Measurements from ENCODE around the gene CPA1.

Gene CPA1

GRCh38 chr7:130397051-130397757 is 16.9 kb downstream of the CPA1 start:
- no peak for DNase-seq

GRCh38 chr7:130397758-130398073 is 17.4 kb downstream of the CPA1 start:
- DNase-seq, result no peak

GRCh38 chr7:130398526-130399090 is 18.3 kb downstream of the CPA1 start:
- DNase-seq, result no peak

GRCh38 chr7:130400120-130400572 is 19.9 kb downstream of the CPA1 start:
- DNase-seq, result no peak

- no peak for DNase-seq
Measured at GRCh38 chr7:130401101-130401500, 20.8 kb downstream of the CPA1 start.

GRCh38 chr7:130401578-130401977 is 21.3 kb downstream of the CPA1 start:
- DNase-seq, result no peak

GRCh38 chr7:130405003-130405402 is 24.7 kb downstream of the CPA1 start:
- no peak for DNase-seq

GRCh38 chr7:130409067-130409711 is 28.9 kb downstream of the CPA1 start:
- no peak for DNase-seq

- no peak for DNase-seq
Measured at GRCh38 chr7:130409712-130410072, 29.4 kb downstream of the CPA1 start.

- no peak for DNase-seq
Measured at GRCh38 chr7:130410868-130411541, 30.7 kb downstream of the CPA1 start.

GRCh38 chr7:130413201-130413600 is 32.9 kb downstream of the CPA1 start:
- DNase-seq, result no peak

- DNase-seq, result no peak
Measured at GRCh38 chr7:130415006-130415405, 34.7 kb downstream of the CPA1 start.

- no peak for DNase-seq
Measured at GRCh38 chr7:130417213-130417612, 36.9 kb downstream of the CPA1 start.

GRCh38 chr7:130418306-130418705 is 38.0 kb downstream of the CPA1 start:
- DNase-seq, result no peak

GRCh38 chr7:130419658-130420057 is 39.4 kb downstream of the CPA1 start:
- no peak for DNase-seq

- DNase-seq, result no peak
Measured at GRCh38 chr7:130420943-130421578, 40.8 kb downstream of the CPA1 start.

- no peak for DNase-seq
Measured at GRCh38 chr7:130421684-130422083, 41.4 kb downstream of the CPA1 start.

GRCh38 chr7:130423501-130424037 is 43.3 kb downstream of the CPA1 start:
- no peak for DNase-seq

- DNase-seq, result no peak
Measured at GRCh38 chr7:130425796-130426195, 45.5 kb downstream of the CPA1 start.

GRCh38 chr7:130426564-130426963 is 46.3 kb downstream of the CPA1 start:
- DNase-seq, result no peak

- no peak for DNase-seq
Measured at GRCh38 chr7:130429019-130429418, 48.7 kb downstream of the CPA1 start.

- DNase-seq, result no peak
Measured at GRCh38 chr7:130430115-130430514, 49.8 kb downstream of the CPA1 start.
